ENCODE data around the gene TYRP1. TPM values are rescaled to one million over a fixed set of nuclear protein-coding genes. Genes with fewer than 3 reads are reported as not detected.

TYRP1 gene
- total RNA-seq, 1 experiment from 2014 or later: 0.04 TPM

DNA sequence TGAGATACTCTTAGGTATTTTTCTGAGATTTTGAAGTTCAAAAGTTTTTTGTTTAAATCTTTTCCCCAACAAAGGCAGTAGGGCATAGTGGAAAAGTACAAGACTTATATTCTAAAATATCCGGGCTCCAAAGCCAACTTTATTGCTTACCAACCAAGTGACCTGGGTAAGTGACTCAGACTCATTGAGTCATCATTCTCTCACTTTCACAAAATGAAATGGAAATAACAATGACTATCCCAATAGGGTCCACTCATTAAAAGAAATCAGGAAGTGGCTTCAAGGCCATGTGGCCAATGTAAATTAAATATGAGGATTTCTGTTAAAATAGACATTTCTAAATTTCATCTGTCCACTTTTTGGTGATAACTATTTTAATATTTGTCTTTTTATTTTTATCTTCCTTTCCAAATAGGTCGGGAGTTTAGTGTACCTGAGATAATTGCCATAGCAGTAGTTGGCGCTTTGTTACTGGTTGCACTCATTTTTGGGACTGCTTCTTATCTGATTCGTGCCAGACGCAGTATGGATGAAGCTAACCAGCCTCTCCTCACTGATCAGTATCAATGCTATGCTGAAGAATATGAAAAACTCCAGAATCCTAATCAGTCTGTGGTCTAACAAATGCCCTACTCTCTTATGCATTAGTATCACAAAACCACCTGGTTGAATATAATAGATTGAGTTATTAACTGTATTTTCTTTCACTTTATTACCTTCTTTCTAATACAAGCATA lies 15.5 kb downstream of the TYRP1 start:
- H3K27ac ChIP-seq: no peak overlapping the region
- no peak for DNase-seq
- H3K9me3 ChIP-seq (replicated peaks): no peaks in the 10 kb centered on the region; the same call in 1 of the 2 replicates
- H3K4me1 ChIP-seq: no peaks in the 10 kb centered on the region
- H3K36me3 ChIP-seq: no peaks in the 10 kb centered on the region
- no peaks in the 10 kb centered on the region for H3K27me3 ChIP-seq
- no peak overlapping the region for H3K4me3 ChIP-seq

DNA sequence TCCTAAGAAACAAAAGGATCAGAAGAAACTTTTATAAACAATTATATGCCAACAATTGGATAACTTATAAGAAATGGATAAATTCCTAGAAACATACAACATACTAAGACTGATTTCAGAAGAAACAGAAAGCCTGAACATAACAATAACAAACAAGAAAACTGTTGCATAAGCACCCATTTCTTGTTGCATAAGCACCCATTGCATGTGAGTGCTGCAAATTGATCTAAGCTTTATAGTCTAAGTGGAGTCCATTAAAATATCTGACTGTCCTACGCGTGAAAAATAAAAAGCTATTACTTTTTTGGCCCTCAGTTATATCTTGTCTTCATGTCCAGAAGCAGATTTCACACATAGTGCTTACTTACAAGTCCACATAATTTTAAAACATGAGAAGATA lies 19.3 kb downstream of the TYRP1 start:
- no peaks in the 10 kb centered on the region for H3K9me3 ChIP-seq (replicated peaks)
- DNase-seq: no peak
- H3K27ac ChIP-seq: no peak overlapping the region
- no peaks in the 10 kb centered on the region for H3K27me3 ChIP-seq
- no peaks in the 10 kb centered on the region for H3K36me3 ChIP-seq
- H3K4me1 ChIP-seq: no peaks in the 10 kb centered on the region
- H3K4me3 ChIP-seq: no peak overlapping the region

DNA sequence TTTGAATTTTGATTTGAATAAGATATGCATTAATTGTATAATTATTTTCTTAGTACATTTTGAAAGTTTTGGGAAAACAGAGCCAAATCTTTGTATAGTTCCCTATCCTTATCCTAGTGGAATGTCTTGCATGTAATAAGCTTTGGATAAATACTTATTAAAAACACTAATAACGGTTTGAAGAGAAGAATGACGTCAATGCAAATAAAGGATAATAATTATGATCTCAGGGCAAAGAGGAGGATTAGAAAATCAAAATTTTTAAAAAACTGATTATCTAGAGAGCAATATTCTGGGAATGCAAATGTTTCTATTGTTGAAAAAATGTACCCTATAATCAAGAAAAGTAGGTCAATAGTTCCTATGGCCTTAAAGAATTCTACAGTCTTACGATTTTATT lies 22.1 kb downstream of the TYRP1 start:
- Histone ChIP-seq H3K27me3 (no peaks in the 10 kb centered on the region), H3K36me3 (no peaks in the 10 kb centered on the region), H3K4me3 (no peak overlapping the region), H3K4me1 (no peaks in the 10 kb centered on the region), H3K27ac (no peak overlapping the region), H3K9me3 (replicated peaks) (no peaks in the 10 kb centered on the region)
- DNase-seq: no peak

DNA sequence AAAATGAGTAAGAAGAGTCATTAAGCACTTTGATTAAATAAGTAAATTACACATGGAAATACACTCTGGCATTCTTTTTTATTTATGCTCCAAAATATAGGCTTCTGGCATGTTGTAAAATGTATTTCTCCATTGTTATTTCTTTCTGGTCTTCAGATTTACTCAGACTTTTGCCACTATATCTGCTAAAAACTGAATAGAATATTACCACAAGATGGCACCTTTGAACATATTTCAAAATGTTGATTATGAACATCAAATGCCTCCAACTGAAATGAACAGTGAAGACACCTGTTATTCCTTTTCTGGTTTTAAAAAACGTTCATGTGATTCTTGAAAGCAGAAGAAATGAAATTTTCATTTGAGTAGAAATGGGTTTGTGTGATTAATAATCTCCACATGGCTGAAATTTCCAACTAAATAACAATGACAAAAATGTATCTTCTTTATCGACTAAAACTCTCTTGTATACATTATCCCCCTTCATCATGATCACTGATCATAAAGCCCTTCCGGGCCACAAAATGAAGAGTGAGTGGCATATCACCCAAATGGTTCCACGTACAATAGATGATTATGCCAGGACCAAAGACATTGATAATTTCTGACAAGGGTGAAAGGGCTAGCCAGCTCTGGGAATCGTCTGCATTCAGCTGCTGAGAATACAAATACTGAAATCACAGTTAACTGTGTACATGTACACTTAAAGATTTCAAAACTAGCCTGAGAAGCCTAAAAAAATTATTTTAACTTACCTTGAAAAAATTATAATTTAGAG lies 23.8 kb downstream of the TYRP1 start:
- Histone ChIP-seq H3K4me3 (no peak overlapping the region), H3K27me3 (no peaks in the 10 kb centered on the region), H3K9me3 (replicated peaks) (no peaks in the 10 kb centered on the region), H3K36me3 (no peaks in the 10 kb centered on the region), H3K4me1 (no peaks in the 10 kb centered on the region), H3K27ac (no peak overlapping the region)
- DNase-seq: no peak

DNA sequence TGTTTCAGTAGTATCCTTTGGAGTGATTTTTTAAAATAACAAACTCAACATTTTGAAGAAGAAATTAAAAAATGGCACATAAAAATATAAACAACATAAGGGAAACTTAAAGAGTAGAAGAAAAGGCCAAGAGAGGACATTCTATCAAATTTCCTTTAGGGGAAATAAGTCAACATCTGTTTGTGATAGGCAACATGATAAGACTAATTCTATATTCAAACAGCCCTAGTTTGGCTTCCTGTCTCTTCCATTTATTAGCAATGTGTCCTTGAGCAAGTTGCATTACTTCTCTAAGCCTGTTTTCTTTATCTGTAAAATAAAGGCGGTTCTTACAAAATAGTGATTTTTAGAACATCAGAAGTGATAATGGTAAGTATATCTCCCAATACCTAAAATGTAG lies 24.7 kb downstream of the TYRP1 start:
- Histone ChIP-seq H3K36me3 (no peaks in the 10 kb centered on the region), H3K27me3 (no peaks in the 10 kb centered on the region), H3K27ac (no peak overlapping the region), H3K4me3 (no peak overlapping the region), H3K4me1 (no peaks in the 10 kb centered on the region), H3K9me3 (replicated peaks) (no peaks in the 10 kb centered on the region)
- no peak for DNase-seq

DNA sequence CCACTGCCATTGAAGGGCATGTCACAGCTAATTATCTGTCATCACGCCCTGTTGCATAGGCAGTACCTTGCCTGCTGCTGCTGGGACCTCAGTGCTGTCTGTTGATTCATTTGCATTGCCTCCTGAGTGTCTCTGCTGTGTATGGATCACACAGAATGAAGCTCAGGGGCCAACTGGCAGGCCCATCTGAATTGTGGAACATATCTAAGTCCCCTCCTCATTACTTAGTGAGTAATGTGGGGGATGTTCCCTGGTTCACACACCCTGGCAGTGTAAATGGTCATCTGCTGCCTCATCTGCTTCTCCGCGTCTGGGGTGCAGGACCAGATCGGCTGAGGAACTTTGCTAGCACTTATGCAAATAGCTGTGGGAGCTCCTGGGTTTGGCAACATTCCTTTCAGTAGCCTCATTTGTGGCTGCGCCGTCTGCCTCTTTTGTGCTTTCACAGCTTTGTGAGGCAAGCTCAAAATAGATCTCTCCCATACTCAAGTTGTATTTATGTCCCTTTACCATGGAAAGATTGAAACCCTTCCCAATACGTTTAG lies 25.4 kb downstream of the TYRP1 start:
- H3K4me3 ChIP-seq: no peak overlapping the region
- H3K36me3 ChIP-seq: no peaks in the 10 kb centered on the region
- no peak for DNase-seq
- no peaks in the 10 kb centered on the region for H3K4me1 ChIP-seq
- H3K27me3 ChIP-seq: no peaks in the 10 kb centered on the region
- H3K27ac ChIP-seq: no peak overlapping the region
- no peaks in the 10 kb centered on the region for H3K9me3 ChIP-seq (replicated peaks)

- DNase-seq: peak in 1 of 2 experiments; percentile 42
- Histone ChIP-seq H3K4me1 (no peaks in the 10 kb centered on the region), H3K4me3 (no peak overlapping the region), H3K36me3 (no peaks in the 10 kb centered on the region), H3K27ac (no peak overlapping the region), H3K27me3 (no peaks in the 10 kb centered on the region), H3K9me3 (replicated peaks) (no peaks in the 10 kb centered on the region)
These were observed 26.2 kb downstream of the TYRP1 start for GRCh38 chr9:12719431-12719830.

- Histone ChIP-seq H3K27ac (no peak overlapping the region), H3K4me3 (no peak overlapping the region), H3K27me3 (no peaks in the 10 kb centered on the region), H3K36me3 (no peaks in the 10 kb centered on the region), H3K4me1 (no peaks in the 10 kb centered on the region), H3K9me3 (replicated peaks) (no peaks in the 10 kb centered on the region)
- no peak for DNase-seq
These were observed 27.4 kb downstream of the TYRP1 start for GRCh38 chr9:12720551-12720950.

DNA sequence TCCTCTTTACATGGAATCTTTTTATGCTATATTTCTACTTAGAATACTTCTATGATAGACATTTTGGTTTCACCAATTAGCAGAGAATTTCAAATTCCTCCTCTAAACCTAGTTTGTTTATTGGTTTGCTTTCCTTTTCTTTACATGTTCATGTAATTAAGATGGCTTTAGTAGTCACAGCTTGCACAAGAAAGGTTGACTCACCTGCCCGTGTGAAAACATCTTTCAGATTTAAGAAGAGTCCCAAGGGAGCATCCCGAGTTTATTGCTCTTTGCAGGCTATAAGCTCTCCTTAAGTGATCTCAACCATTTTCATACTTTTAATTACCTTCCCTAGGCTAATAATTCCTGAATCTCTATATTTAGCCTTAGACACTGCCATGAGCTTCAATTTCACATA lies 28.9 kb downstream of the TYRP1 start:
- Histone ChIP-seq H3K4me1 (no peaks in the 10 kb centered on the region), H3K4me3 (no peak overlapping the region), H3K27me3 (no peaks in the 10 kb centered on the region), H3K27ac (no peak overlapping the region), H3K9me3 (replicated peaks) (no peaks in the 10 kb centered on the region), H3K36me3 (no peaks in the 10 kb centered on the region)
- no peak for DNase-seq

- no peaks in the 10 kb centered on the region for H3K27me3 ChIP-seq
- no peaks in the 10 kb centered on the region for H3K4me1 ChIP-seq
- H3K9me3 ChIP-seq (replicated peaks): no peaks in the 10 kb centered on the region
- no peaks in the 10 kb centered on the region for H3K36me3 ChIP-seq
- DNase-seq: peak in 1 of 2 experiments; percentile 33
- no peak overlapping the region for H3K27ac ChIP-seq
- no peak overlapping the region for H3K4me3 ChIP-seq
These were observed 30.3 kb downstream of the TYRP1 start for GRCh38 chr9:12723409-12724028.

- no peak for DNase-seq
- H3K27ac ChIP-seq: no peak overlapping the region
These were observed 33.6 kb downstream of the TYRP1 start for GRCh38 chr9:12726795-12727194.

GRCh38 chr9:12730198-12730597 lies 37.0 kb downstream of the TYRP1 start:
- H3K4me3 ChIP-seq: no peak overlapping the region
- DNase-seq: no peak
- H3K36me3 ChIP-seq: no peaks in the 10 kb centered on the region
- H3K27me3 ChIP-seq: no peaks in the 10 kb centered on the region
- no peaks in the 10 kb centered on the region for H3K4me1 ChIP-seq
- no peak overlapping the region for H3K27ac ChIP-seq
- H3K9me3 ChIP-seq (replicated peaks): no peaks in the 10 kb centered on the region

More at GRCh38 chr9:12726795-12727194, 33.6 kb downstream of the TYRP1 start:
- Histone ChIP-seq H3K4me1 (no peaks in the 10 kb centered on the region), H3K36me3 (no peaks in the 10 kb centered on the region), H3K9me3 (replicated peaks) (no peaks in the 10 kb centered on the region), H3K27me3 (no peaks in the 10 kb centered on the region), H3K4me3 (no peak overlapping the region)

DNA sequence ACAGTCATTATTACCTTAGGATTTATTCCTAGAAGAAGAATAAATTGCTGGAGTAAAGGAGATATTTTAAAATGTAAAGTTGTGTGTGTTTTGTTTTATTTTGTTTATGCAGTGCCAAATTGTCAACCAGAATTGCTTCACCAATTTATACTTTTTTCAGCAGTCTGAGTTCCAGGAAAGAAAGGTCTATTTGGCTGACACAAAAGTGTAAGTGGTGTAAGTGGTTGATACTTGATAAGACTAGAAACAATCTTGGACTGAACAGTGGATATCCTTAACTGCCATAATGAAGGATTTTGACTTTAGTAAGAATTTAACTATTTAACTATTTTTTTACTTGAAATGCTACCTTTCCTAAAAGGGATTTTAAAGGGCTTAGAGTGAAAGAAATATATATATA lies 37.7 kb downstream of the TYRP1 start:
- DNase-seq: no peak
- Histone ChIP-seq H3K36me3 (no peaks in the 10 kb centered on the region), H3K4me1 (no peaks in the 10 kb centered on the region), H3K4me3 (no peak overlapping the region), H3K9me3 (replicated peaks) (no peaks in the 10 kb centered on the region), H3K27me3 (no peaks in the 10 kb centered on the region), H3K27ac (no peak overlapping the region)

GRCh38 chr9:12732971-12733370 lies 39.8 kb downstream of the TYRP1 start:
- Histone ChIP-seq H3K27me3 (no peaks in the 10 kb centered on the region), H3K36me3 (no peaks in the 10 kb centered on the region), H3K9me3 (replicated peaks) (no peaks in the 10 kb centered on the region), H3K4me1 (no peaks in the 10 kb centered on the region), H3K4me3 (no peak overlapping the region), H3K27ac (no peak overlapping the region)
- DNase-seq: no peak

GRCh38 chr9:12735665-12736064 lies 42.5 kb downstream of the TYRP1 start:
- H3K9me3 ChIP-seq (replicated peaks): no peaks in the 10 kb centered on the region
- H3K4me1 ChIP-seq: no peaks in the 10 kb centered on the region
- DNase-seq: no peak
- no peak overlapping the region for H3K4me3 ChIP-seq
- no peak overlapping the region for H3K27ac ChIP-seq
- no peaks in the 10 kb centered on the region for H3K36me3 ChIP-seq
- no peaks in the 10 kb centered on the region for H3K27me3 ChIP-seq

Data from SJCRH30 (cell line).